ENCODE data around the gene ARIH2. TPM values are rescaled to one million over a fixed set of nuclear protein-coding genes. Genes with fewer than 3 reads are reported as not detected.

The ARIH2 gene
- polyA plus RNA-seq, 1 donor (not counting 4 experiments of a cell fraction or from before 2014, with no cell fraction given), result 66.7 TPM

GRCh38 chr3:49034650-49035049, 116.0 kb downstream of the ARIH2 start:
- TF ChIP-seq EZH2 (IDR thresholded peaks at IDR 0.05; ENCODE audit: low read length), result no peak
- TF ChIP-seq CTCF (optimal IDR thresholded peaks at IDR 0.05 in 1 of 3, IDR thresholded peaks at IDR 0.05 in 1 of 3, conservative IDR thresholded peaks at IDR 0.05 in 1 of 3; ENCODE audit: extremely low read depth in 1 of 3, insufficient read depth in 2 of 3, low read length in 3 of 3), result no peak
- no peak overlapping the region for H3K27ac ChIP-seq (ENCODE audit: control insufficient read depth, insufficient read depth, low read length)
- H3K4me2 ChIP-seq (ENCODE audit: control insufficient read depth, extremely low read depth, insufficient read depth, low read depth, low read length), result no peak overlapping the region
- no peaks in the 10 kb centered on the region for H3K4me1 ChIP-seq (ENCODE audit: control insufficient read depth, extremely low read depth, insufficient read depth, low read length)
- H3K9me3 ChIP-seq (ENCODE audit: control insufficient read depth, low read depth, low read length), result no peaks in the 10 kb centered on the region
- DNase-seq (ENCODE audit: low read depth, low spot score) (no peak), FAIRE-seq (no peak)
- no peak overlapping the region for H3K4me3 ChIP-seq (ENCODE audit: control insufficient read depth in 2 of 3, extremely low read depth in 1 of 3, insufficient read depth in 2 of 3, low read depth in 1 of 3, low read length in 3 of 3)
- H3K36me3 ChIP-seq (ENCODE audit: control insufficient read depth in 2 of 2, extremely low read depth in 1 of 2, insufficient read depth in 2 of 2, low read length in 2 of 2), result peaks cover 26 to 41% of the 10 kb centered on the region in 2 experiments
- no peak overlapping the region for H3K9ac ChIP-seq (ENCODE audit: control insufficient read depth, extremely low read depth, insufficient read depth, low read length)
- H3K9me1 ChIP-seq (ENCODE audit: control insufficient read depth, extremely low read depth, insufficient read depth, low read length), result no peaks in the 10 kb centered on the region
- H4K20me1 ChIP-seq (ENCODE audit: control insufficient read depth, extremely low read depth, insufficient read depth, low read length), result no peaks in the 10 kb centered on the region
- no peak overlapping the region for H2AFZ ChIP-seq (ENCODE audit: control insufficient read depth, low read length)
- H3K79me2 ChIP-seq (ENCODE audit: control insufficient read depth, insufficient read depth, low read length), result no peaks in the 10 kb centered on the region
- H3K27me3 ChIP-seq (ENCODE audit: control insufficient read depth, extremely low read depth, insufficient read depth, low read length), result no peaks in the 10 kb centered on the region
- dilution Hi-C loops (cut with MboI; ENCODE audit: extremely low pct_ligation_motif_present, low sequenced_read_pairs), result no loop called here

GRCh38 chr3:49035281-49035680, 116.6 kb downstream of the ARIH2 start:
- no peaks in the 10 kb centered on the region for H3K4me1 ChIP-seq (ENCODE audit: control insufficient read depth, extremely low read depth, insufficient read depth, low read length)
- no peaks in the 10 kb centered on the region for H3K9me3 ChIP-seq (ENCODE audit: control insufficient read depth, low read depth, low read length)
- dilution Hi-C loops (cut with MboI; ENCODE audit: extremely low pct_ligation_motif_present, low sequenced_read_pairs), result no loop called here
- no peak overlapping the region for H3K4me2 ChIP-seq (ENCODE audit: control insufficient read depth, extremely low read depth, insufficient read depth, low read depth, low read length)
- H3K79me2 ChIP-seq (ENCODE audit: control insufficient read depth, insufficient read depth, low read length), result no peaks in the 10 kb centered on the region
- H4K20me1 ChIP-seq (ENCODE audit: control insufficient read depth, extremely low read depth, insufficient read depth, low read length), result no peaks in the 10 kb centered on the region
- no peak overlapping the region for H2AFZ ChIP-seq (ENCODE audit: control insufficient read depth, low read length)
- DNase-seq (ENCODE audit: low read depth, low spot score), result no peak
- no peak overlapping the region for H3K27ac ChIP-seq (ENCODE audit: control insufficient read depth, insufficient read depth, low read length)
- H3K9me1 ChIP-seq (ENCODE audit: control insufficient read depth, extremely low read depth, insufficient read depth, low read length), result no peaks in the 10 kb centered on the region
- no peak overlapping the region for H3K4me3 ChIP-seq (ENCODE audit: control insufficient read depth in 2 of 3, extremely low read depth in 1 of 3, insufficient read depth in 2 of 3, low read depth in 1 of 3, low read length in 3 of 3)
- peaks cover 26 to 41% of the 10 kb centered on the region in 2 experiments for H3K36me3 ChIP-seq (ENCODE audit: control insufficient read depth in 2 of 2, extremely low read depth in 1 of 2, insufficient read depth in 2 of 2, low read length in 2 of 2)
- H3K27me3 ChIP-seq (ENCODE audit: control insufficient read depth, extremely low read depth, insufficient read depth, low read length), result no peaks in the 10 kb centered on the region
- H3K9ac ChIP-seq (ENCODE audit: control insufficient read depth, extremely low read depth, insufficient read depth, low read length), result no peak overlapping the region
- no peak for TF ChIP-seq CTCF (optimal IDR thresholded peaks at IDR 0.05 in 1 of 3, IDR thresholded peaks at IDR 0.05 in 1 of 3, conservative IDR thresholded peaks at IDR 0.05 in 1 of 3; ENCODE audit: extremely low read depth in 1 of 3, insufficient read depth in 2 of 3, low read length in 3 of 3)
- TF ChIP-seq EZH2 (IDR thresholded peaks at IDR 0.05; ENCODE audit: low read length), result no peak
- no peak for FAIRE-seq

Small RNA genes lying within 50 kb of the gene (small RNA-seq; reads per million reads assigned to genes)
- 2,108 to 14,259 (median 7,491) reads per million in 3 experiments for gene MIR191 (ENCODE audit: insufficient read length in 3 of 3, low read depth in 3 of 3, low replicate concordance in 1 of 3)
- gene MIR425 (ENCODE audit: insufficient read length in 3 of 3, low read depth in 3 of 3, low replicate concordance in 1 of 3), result 277 to 4,395 (median 4,216) reads per million in 3 experiments

Other genes with a start within 250 kb of the ARIH2 start
- gene NCKIPSD, start 232.9 kb upstream of the ARIH2 start, polyA plus RNA-seq, result 9.8 to 15.8 TPM (median 10.5 TPM) in 3 replicates
- 94.3 to 124 TPM (median 110 TPM) in 3 replicates for gene IP6K2, start 201.6 kb upstream of the ARIH2 start, polyA plus RNA-seq
- gene PRKAR2A, start 71.0 kb upstream of the ARIH2 start, polyA plus RNA-seq, result 18.6 to 23.6 TPM (median 23.2 TPM) in 3 replicates
- 22.4 to 27.4 TPM (median 22.6 TPM) in 3 replicates for gene SLC25A20, start 20.0 kb upstream of the ARIH2 start, polyA plus RNA-seq
- gene P4HTM, start 71.4 kb downstream of the ARIH2 start, polyA plus RNA-seq, result 0.93 to 1.1 TPM (median 0.99 TPM) in 3 replicates
- 61.5 to 90.9 TPM (median 77.4 TPM) in 3 replicates for gene WDR6, start 88.5 kb downstream of the ARIH2 start, polyA plus RNA-seq
- 33.7 to 41.1 TPM (median 37.8 TPM) in 3 replicates for gene DALRD3, start 99.7 kb downstream of the ARIH2 start, polyA plus RNA-seq
- gene NDUFAF3, start 103.3 kb downstream of the ARIH2 start, polyA plus RNA-seq, result 38.3 to 70.1 TPM (median 44.8 TPM) in 3 replicates
- 199 to 221 TPM (median 210 TPM) in 3 replicates for gene IMPDH2, start 110.6 kb downstream of the ARIH2 start, polyA plus RNA-seq
- gene QRICH1, start 175.2 kb downstream of the ARIH2 start, polyA plus RNA-seq, result 60.4 to 79.5 TPM (median 71.2 TPM) in 3 replicates
- 131 to 177 TPM (median 162 TPM) in 3 replicates for gene QARS1, start 185.9 kb downstream of the ARIH2 start, polyA plus RNA-seq
- 21.2 to 31.5 TPM (median 23.1 TPM) in 3 replicates for gene USP19, start 202.0 kb downstream of the ARIH2 start, polyA plus RNA-seq
- 108 to 193 TPM (median 127 TPM) in 3 replicates for gene LAMB2, start 214.2 kb downstream of the ARIH2 start, polyA plus RNA-seq
- gene CCDC71, start 247.5 kb downstream of the ARIH2 start, polyA plus RNA-seq, result 18.8 to 27.7 TPM (median 21.5 TPM) in 3 replicates

All from keratinocyte (primary cell).